GM23338 (cell line): ENCODE measurements around the gene GNAS. TPM values are rescaled to one million over a fixed set of nuclear protein-coding genes. Genes with fewer than 3 reads are reported as not detected.

Experiments used
- ATAC-seq: fragments of 200-7000 bp; cut with Tn5 transposase; 3 replicates; pipeline ENCODE4 v1.9.1; 2020
- DNase-seq: peaks from one replicate; pipeline ENCODE4 v3.0.0-alpha.2; 2015; ENCODE audit warnings: low spot score
- H2AFZ ChIP-seq: fragments of 200-600 bp; sonication (generic); 2 replicates; pipeline ENCODE4 v1.8.0; 2016; ENCODE audit warnings: antibody characterized with exemption, mild to moderate bottlenecking, moderate library complexity
- H3F3A ChIP-seq: fragments of 200-600 bp; sonication (generic); replicated peaks from 2 replicates; pipeline ENCODE4 v1.8.0; 2017; ENCODE audit warnings: antibody characterized with exemption, mixed run types, low read depth
- H3K27ac ChIP-seq: fragments of 200-600 bp; sonication (generic); 2 replicates; pipeline ENCODE4 v1.6.1; 2016; ENCODE audit warnings: low read depth
- H3K27me3 ChIP-seq: fragments of 200-600 bp; sonication (generic); 2 replicates; pipeline ENCODE4 v1.8.0; 2016; ENCODE audit warnings: mild to moderate bottlenecking, mixed run types, moderate library complexity; ENCODE audit not compliant: insufficient read depth
- H3K36me3 ChIP-seq: fragments of 200-600 bp; sonication (generic); 2 replicates; pipeline ENCODE4 v1.8.0; 2016; ENCODE audit warnings: mild to moderate bottlenecking; ENCODE audit not compliant: insufficient read depth
- H3K4me1 ChIP-seq: fragments of 200-600 bp; sonication (generic); 2 replicates; pipeline ENCODE4 v1.8.0; 2016; ENCODE audit warnings: mild to moderate bottlenecking, moderate library complexity; ENCODE audit not compliant: insufficient read depth
- H3K4me2 ChIP-seq: fragments of 200-600 bp; sonication (generic); 2 replicates; pipeline ENCODE4 v1.7.1; 2017; ENCODE audit warnings: mixed run types
- H3K4me3 ChIP-seq: fragments of 200-600 bp; sonication (generic); 2 replicates; pipeline ENCODE4 v1.6.1; 2016; ENCODE audit warnings: mixed run types
- H3K79me2 ChIP-seq: fragments of 200-600 bp; sonication (generic); replicated peaks from 2 replicates; pipeline ENCODE4 v1.8.0; 2017; ENCODE audit warnings: mild to moderate bottlenecking; ENCODE audit not compliant: insufficient read depth
- H3K9me2 ChIP-seq: fragments of 200-600 bp; sonication (generic); 2 replicates; pipeline ENCODE4 v1.8.0; 2017; ENCODE audit not compliant: insufficient read depth
- H4K20me1 ChIP-seq: fragments of 200-600 bp; sonication (generic); replicated peaks from 2 replicates; pipeline ENCODE4 v1.8.0; 2017; ENCODE audit warnings: mild to moderate bottlenecking; ENCODE audit not compliant: insufficient read depth
- H3K27ac Mint-ChIP-seq: 2 replicates; pipeline ENCODE4 v1.8.0; 2020; ENCODE audit warnings: inconsistent platforms, mild to moderate bottlenecking, moderate library complexity, mixed read lengths
- H3K27me3 Mint-ChIP-seq: 3 replicates; pipeline ENCODE4 v1.8.0; 2022; ENCODE audit warnings: low read depth, mild to moderate bottlenecking, moderate library complexity, mixed read lengths, inconsistent platforms; ENCODE audit not compliant: insufficient read depth, poor library complexity
- H3K36me3 Mint-ChIP-seq: 3 replicates; pipeline ENCODE4 v1.8.0; 2021; ENCODE audit warnings: low read depth, mild to moderate bottlenecking, inconsistent platforms, moderate library complexity, mixed read lengths
- H3K4me1 Mint-ChIP-seq: 3 replicates; pipeline ENCODE4 v1.8.0; 2020; ENCODE audit warnings: mild to moderate bottlenecking, inconsistent platforms, mixed read lengths
- H3K4me3 Mint-ChIP-seq: 3 replicates; pipeline ENCODE4 v1.8.0; 2021; ENCODE audit warnings: moderate library complexity, mild to moderate bottlenecking, inconsistent platforms, mixed read lengths
- H3K9me3 Mint-ChIP-seq: 3 replicates; pipeline ENCODE4 v1.8.0; 2020; ENCODE audit warnings: moderate library complexity, mild to moderate bottlenecking, inconsistent platforms, mixed read lengths
- CREB1 ChIP-seq: fragments of 250-450 bp; sonication (Bioruptor Pico); IDR thresholded peaks from 2 replicates; pipeline ENCODE4 v1.5.0; 2020; ENCODE audit warnings: low read depth, mild to moderate bottlenecking, moderate library complexity
- EZH2 ChIP-seq: fragments of 200-600 bp; sonication (generic); IDR thresholded peaks from one replicate; pipeline ENCODE4 v1.8.0; 2017; ENCODE audit warnings: antibody characterized with exemption, mild to moderate bottlenecking, low read depth; ENCODE audit not compliant: unreplicated experiment
- EZH2phosphoT487 ChIP-seq: fragments of 200-600 bp; sonication (generic); IDR thresholded peaks from one replicate; pipeline ENCODE4 v1.8.1; 2018; ENCODE audit warnings: antibody characterized with exemption; ENCODE audit not compliant: unreplicated experiment
- JUNB ChIP-seq: IDR thresholded peaks from one replicate; pipeline ENCODE4 v1.6.1; 2016; ENCODE audit warnings: antibody characterized with exemption; ENCODE audit not compliant: unreplicated experiment
- POLR2AphosphoS5 ChIP-seq: IDR thresholded peaks from 2 replicates; pipeline ENCODE4 v1.6.1; 2016; ENCODE audit warnings: antibody characterized with exemption, low read depth
- STAT1 ChIP-seq: IDR thresholded peaks from one replicate; pipeline ENCODE4 v1.6.1; 2016; ENCODE audit warnings: antibody characterized with exemption; ENCODE audit not compliant: unreplicated experiment
- ZNF462 ChIP-seq: fragments of 250-450 bp; sonication (Bioruptor Pico); IDR thresholded peaks from 2 replicates; pipeline ENCODE4 v1.5.0; 2020; ENCODE audit warnings: mild to moderate bottlenecking, moderate library complexity
- polyA plus RNA-seq: library from polyadenylated mRNA; unstranded; fragments of >200 nt; fragmentation: Nextera tagmentation; extraction: Ambion mirVana; gene quantifications from 2 replicates; pipeline ENCODE4 v1.2.1, GENCODE V29; 2016
- total RNA-seq: library from RNA; depleted of rRNA; stranded (reverse); fragments of >200 nt; shearing (Covaris generic); gene quantifications from 2 replicates; pipeline ENCODE4 v1.2.3, GENCODE V29; 2014
- TF ChIP-seq, protein P1 (sequence below), 2 experiments: fragments of 200-600 bp in 1 of 2; sonication (generic) in 1 of 2; conservative IDR thresholded peaks; 2 replicates each; pipeline versions ENCODE4 v1.5.1 to v1.6.1; 2016 to 2017; ENCODE audit warnings: antibody characterized with exemption in 2 of 2, low read depth in 2 of 2, mild to moderate bottlenecking in 2 of 2, moderate library complexity in 1 of 2
- TF ChIP-seq, protein P2 (sequence below): IDR thresholded peaks from one replicate; pipeline ENCODE4 v1.6.1; 2018; ENCODE audit warnings: antibody characterized with exemption; ENCODE audit not compliant: unreplicated experiment
- TF ChIP-seq, protein P3 (sequence below): IDR thresholded peaks from 2 replicates; pipeline ENCODE4 v1.6.1; 2016; ENCODE audit warnings: antibody characterized with exemption

GNAS gene
- total and polyA plus RNA-seq, 2 experiments from 2014 or later = 917 to 1,042 TPM

DNA sequence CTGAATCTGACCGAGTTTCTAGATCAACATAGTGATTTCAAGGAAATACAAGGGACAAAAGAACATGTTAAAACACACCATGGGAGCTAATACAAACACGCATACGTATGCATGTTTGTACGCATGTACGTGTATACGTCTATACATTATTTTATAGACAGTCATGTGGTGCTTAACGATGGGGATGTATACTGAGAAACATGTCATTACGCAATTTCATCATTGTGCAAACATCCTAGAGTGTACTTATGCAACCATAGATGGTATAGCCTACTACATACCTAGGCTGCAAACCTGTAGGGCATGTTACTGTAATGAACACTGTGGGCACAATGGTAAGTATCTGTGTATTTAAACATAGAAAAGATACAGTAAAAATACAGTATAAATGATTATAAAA, 103.6 kb downstream of the GNAS start:
- Histone ChIP-seq H4K20me1 (no peaks in the 10 kb centered on the region), H3K4me1 (no peaks in the 10 kb centered on the region), H3K27me3 (no peaks in the 10 kb centered on the region), H2AFZ (no peak overlapping the region), H3K4me3 (no peak overlapping the region), H3K9me2 (no peaks in the 10 kb centered on the region), H3K36me3 (no peaks in the 10 kb centered on the region), H3F3A (no peaks in the 10 kb centered on the region), H3K4me2 (no peak overlapping the region), H3K79me2 (no peaks in the 10 kb centered on the region), H3K27ac (no peak overlapping the region)
- DNase-seq (no peak), ATAC-seq (no peak)
- no peaks in the 10 kb centered on the region for H3K36me3 Mint-ChIP-seq
- peaks cover under 1% of the 10 kb centered on the region for H3K27me3 Mint-ChIP-seq
- no peaks in the 10 kb centered on the region for H3K4me1 Mint-ChIP-seq
- H3K9me3 Mint-ChIP-seq = no peaks in the 10 kb centered on the region
- no peak for TF ChIP-seq STAT1
- no peak for TF ChIP-seq EZH2
- TF ChIP-seq, protein P1, sequence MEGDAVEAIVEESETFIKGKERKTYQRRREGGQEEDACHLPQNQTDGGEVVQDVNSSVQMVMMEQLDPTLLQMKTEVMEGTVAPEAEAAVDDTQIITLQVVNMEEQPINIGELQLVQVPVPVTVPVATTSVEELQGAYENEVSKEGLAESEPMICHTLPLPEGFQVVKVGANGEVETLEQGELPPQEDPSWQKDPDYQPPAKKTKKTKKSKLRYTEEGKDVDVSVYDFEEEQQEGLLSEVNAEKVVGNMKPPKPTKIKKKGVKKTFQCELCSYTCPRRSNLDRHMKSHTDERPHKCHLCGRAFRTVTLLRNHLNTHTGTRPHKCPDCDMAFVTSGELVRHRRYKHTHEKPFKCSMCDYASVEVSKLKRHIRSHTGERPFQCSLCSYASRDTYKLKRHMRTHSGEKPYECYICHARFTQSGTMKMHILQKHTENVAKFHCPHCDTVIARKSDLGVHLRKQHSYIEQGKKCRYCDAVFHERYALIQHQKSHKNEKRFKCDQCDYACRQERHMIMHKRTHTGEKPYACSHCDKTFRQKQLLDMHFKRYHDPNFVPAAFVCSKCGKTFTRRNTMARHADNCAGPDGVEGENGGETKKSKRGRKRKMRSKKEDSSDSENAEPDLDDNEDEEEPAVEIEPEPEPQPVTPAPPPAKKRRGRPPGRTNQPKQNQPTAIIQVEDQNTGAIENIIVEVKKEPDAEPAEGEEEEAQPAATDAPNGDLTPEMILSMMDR (conservative IDR thresholded peaks at IDR 0.05; ENCODE audit: low read depth in 2 of 2) = no peak
- no peak for TF ChIP-seq EZH2phosphoT487
- TF ChIP-seq CREB1 (CRISPR knock-in tag) = no peak
- TF ChIP-seq POLR2AphosphoS5 = no peak
- TF ChIP-seq, protein P2, sequence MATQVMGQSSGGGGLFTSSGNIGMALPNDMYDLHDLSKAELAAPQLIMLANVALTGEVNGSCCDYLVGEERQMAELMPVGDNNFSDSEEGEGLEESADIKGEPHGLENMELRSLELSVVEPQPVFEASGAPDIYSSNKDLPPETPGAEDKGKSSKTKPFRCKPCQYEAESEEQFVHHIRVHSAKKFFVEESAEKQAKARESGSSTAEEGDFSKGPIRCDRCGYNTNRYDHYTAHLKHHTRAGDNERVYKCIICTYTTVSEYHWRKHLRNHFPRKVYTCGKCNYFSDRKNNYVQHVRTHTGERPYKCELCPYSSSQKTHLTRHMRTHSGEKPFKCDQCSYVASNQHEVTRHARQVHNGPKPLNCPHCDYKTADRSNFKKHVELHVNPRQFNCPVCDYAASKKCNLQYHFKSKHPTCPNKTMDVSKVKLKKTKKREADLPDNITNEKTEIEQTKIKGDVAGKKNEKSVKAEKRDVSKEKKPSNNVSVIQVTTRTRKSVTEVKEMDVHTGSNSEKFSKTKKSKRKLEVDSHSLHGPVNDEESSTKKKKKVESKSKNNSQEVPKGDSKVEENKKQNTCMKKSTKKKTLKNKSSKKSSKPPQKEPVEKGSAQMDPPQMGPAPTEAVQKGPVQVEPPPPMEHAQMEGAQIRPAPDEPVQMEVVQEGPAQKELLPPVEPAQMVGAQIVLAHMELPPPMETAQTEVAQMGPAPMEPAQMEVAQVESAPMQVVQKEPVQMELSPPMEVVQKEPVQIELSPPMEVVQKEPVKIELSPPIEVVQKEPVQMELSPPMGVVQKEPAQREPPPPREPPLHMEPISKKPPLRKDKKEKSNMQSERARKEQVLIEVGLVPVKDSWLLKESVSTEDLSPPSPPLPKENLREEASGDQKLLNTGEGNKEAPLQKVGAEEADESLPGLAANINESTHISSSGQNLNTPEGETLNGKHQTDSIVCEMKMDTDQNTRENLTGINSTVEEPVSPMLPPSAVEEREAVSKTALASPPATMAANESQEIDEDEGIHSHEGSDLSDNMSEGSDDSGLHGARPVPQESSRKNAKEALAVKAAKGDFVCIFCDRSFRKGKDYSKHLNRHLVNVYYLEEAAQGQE = no peak
- no peak for TF ChIP-seq ZNF462 (CRISPR knock-in tag)
- no peak for TF ChIP-seq JUNB
- TF ChIP-seq, protein P3, sequence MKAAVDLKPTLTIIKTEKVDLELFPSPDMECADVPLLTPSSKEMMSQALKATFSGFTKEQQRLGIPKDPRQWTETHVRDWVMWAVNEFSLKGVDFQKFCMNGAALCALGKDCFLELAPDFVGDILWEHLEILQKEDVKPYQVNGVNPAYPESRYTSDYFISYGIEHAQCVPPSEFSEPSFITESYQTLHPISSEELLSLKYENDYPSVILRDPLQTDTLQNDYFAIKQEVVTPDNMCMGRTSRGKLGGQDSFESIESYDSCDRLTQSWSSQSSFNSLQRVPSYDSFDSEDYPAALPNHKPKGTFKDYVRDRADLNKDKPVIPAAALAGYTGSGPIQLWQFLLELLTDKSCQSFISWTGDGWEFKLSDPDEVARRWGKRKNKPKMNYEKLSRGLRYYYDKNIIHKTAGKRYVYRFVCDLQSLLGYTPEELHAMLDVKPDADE = no peak
- no peak overlapping the region for H3K27ac Mint-ChIP-seq
- H3K4me3 Mint-ChIP-seq = no peak overlapping the region
